ENCODE measurements around the gene FANCE.

DNA sequence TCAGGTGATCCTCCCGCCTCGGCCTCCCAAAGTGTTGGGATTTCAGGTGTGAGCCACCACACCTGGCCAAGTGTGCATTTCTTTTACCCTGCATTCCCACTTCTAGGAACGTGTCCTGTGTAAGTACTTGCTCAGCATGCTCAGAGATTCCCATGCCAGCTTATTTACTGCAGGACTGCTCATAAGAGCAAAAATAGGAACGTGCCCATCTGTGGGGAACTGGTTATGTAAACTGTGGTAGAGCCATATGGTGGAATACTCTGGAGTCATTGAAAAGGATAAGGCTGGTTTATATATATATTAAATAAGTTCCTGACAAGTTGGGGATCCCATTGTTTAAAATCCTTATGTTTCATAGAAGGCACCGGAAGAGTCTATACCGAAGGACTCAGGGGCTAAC, 38.2 kb upstream of the FANCE start:
- TF ChIP-seq, protein P1, sequence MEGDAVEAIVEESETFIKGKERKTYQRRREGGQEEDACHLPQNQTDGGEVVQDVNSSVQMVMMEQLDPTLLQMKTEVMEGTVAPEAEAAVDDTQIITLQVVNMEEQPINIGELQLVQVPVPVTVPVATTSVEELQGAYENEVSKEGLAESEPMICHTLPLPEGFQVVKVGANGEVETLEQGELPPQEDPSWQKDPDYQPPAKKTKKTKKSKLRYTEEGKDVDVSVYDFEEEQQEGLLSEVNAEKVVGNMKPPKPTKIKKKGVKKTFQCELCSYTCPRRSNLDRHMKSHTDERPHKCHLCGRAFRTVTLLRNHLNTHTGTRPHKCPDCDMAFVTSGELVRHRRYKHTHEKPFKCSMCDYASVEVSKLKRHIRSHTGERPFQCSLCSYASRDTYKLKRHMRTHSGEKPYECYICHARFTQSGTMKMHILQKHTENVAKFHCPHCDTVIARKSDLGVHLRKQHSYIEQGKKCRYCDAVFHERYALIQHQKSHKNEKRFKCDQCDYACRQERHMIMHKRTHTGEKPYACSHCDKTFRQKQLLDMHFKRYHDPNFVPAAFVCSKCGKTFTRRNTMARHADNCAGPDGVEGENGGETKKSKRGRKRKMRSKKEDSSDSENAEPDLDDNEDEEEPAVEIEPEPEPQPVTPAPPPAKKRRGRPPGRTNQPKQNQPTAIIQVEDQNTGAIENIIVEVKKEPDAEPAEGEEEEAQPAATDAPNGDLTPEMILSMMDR (IDR thresholded peaks at IDR 0.05; ENCODE audit: poor library complexity): no peak
- TF ChIP-seq EZH2 (IDR thresholded peaks at IDR 0.05; ENCODE audit: borderline replicate concordance): no peak

Data from hepatocyte (in vitro differentiated cells).